GM18519 (cell line): ENCODE data around the gene NDUFB10.

Source experiments
- ATAC-seq: cut with Tn5 transposase; IDR thresholded peaks from one replicate; pipeline ENCODE4 v1.9.1; 2021; ENCODE audit warnings: mild to moderate bottlenecking, moderate library complexity; ENCODE audit not compliant: unreplicated experiment, low FRiP score

NDUFB10 gene

GRCh38 chr16:1982013-1982433, 22.7 kb downstream of the NDUFB10 start:
- no peak for ATAC-seq

GRCh38 chr16:1982991-1983543, 23.7 kb downstream of the NDUFB10 start:
- no peak for ATAC-seq

GRCh38 chr16:1983544-1984346, 24.4 kb downstream of the NDUFB10 start, which contains the start of gene GFER:
GFER (plus strand) TSS chr16:1984193; CDS start chr16:1984219, 26 bp downstream.
- ATAC-seq: peak; percentile 50

GRCh38 chr16:1984347-1985225, 25.2 kb downstream of the NDUFB10 start:
- no peak for ATAC-seq

- no peak for ATAC-seq
Measured at GRCh38 chr16:1985466-1986150, 26.3 kb downstream of the NDUFB10 start.

- ATAC-seq: no peak
Measured at GRCh38 chr16:1987198-1987597, 27.9 kb downstream of the NDUFB10 start.

- ATAC-seq: no peak
Measured at GRCh38 chr16:1989209-1990100, 30.1 kb downstream of the NDUFB10 start, which contains the start of gene SYNGR3. SYNGR3 (plus strand) TSS chr16:1989970; CDS start chr16:1990103, 133 bp downstream.

- no peak for ATAC-seq
Measured at GRCh38 chr16:1990101-1990350, 30.7 kb downstream of the NDUFB10 start.

GRCh38 chr16:1990351-1991134, 31.2 kb downstream of the NDUFB10 start:
- ATAC-seq: no peak

- no peak for ATAC-seq
Measured at GRCh38 chr16:1991135-1991551, 31.8 kb downstream of the NDUFB10 start.

- ATAC-seq: no peak
Measured at GRCh38 chr16:1991588-1991947, 32.2 kb downstream of the NDUFB10 start.

GRCh38 chr16:1991948-1992703, 32.8 kb downstream of the NDUFB10 start:
- ATAC-seq: peak; percentile 40

GRCh38 chr16:1992704-1993317, 33.5 kb downstream of the NDUFB10 start:
- ATAC-seq: no peak

GRCh38 chr16:1993731-1994131, 34.4 kb downstream of the NDUFB10 start:
- no peak for ATAC-seq

- ATAC-seq: no peak
Measured at GRCh38 chr16:1997494-1998359, 38.4 kb downstream of the NDUFB10 start.

GRCh38 chr16:1998360-1998835, 39.1 kb downstream of the NDUFB10 start:
- no peak for ATAC-seq
